Activated naive CD4-positive, alpha-beta T cell treated with anti-CD3 and anti-CD28 coated beads for 36 hours (primary cell): ENCODE measurements around the gene ABHD15. TPM values are rescaled to one million over a fixed set of nuclear protein-coding genes. Genes with fewer than 3 reads are reported as not detected.

Source experiments
- CTCF ChIA-PET: fragments of 350-600 bp; sonication (Branson Sonifier 250); formaldehyde crosslinking; loops from one replicate; lab custom pipeline; 2021; ENCODE audit warnings: antibody characterized with exemption; lab: Charles Lee
- DNase-seq: peaks from one replicate; pipeline ENCODE4 v3.0.0-alpha.2; 2020
- H3K27ac Mint-ChIP-seq: one replicate; pipeline ENCODE4 v1.8.0; 2021; ENCODE audit warnings: mild to moderate bottlenecking, mixed read lengths
- H3K27me3 Mint-ChIP-seq: one replicate; pipeline ENCODE4 v1.8.0; 2021; ENCODE audit warnings: low read depth, mixed read lengths
- H3K36me3 Mint-ChIP-seq: one replicate; pipeline ENCODE4 v1.8.0; 2021; ENCODE audit warnings: low read depth, mixed read lengths
- H3K4me1 Mint-ChIP-seq: one replicate; pipeline ENCODE4 v1.8.0; 2021; ENCODE audit warnings: low read depth, mixed read lengths
- H3K4me3 Mint-ChIP-seq: one replicate; pipeline ENCODE4 v1.8.0; 2021; ENCODE audit warnings: mild to moderate bottlenecking, moderate library complexity, mixed read lengths
- H3K9me3 Mint-ChIP-seq: one replicate; pipeline ENCODE4 v1.8.0; 2021; ENCODE audit warnings: mixed read lengths
- intact Hi-C: fragments of 100-400 bp; cut with micrococcal nuclease; formaldehyde crosslinking; loops from one replicate; pipeline ENCODE4 v1.15.1; 2023
- total RNA-seq, 2 experiments: library from RNA; stranded (reverse); gene quantifications; one replicate each; pipeline ENCODE4 v1.2.3, GENCODE V29; 2021

The ABHD15 gene
- total RNA-seq, 2 experiments from 2014 or later = 3.7 to 4.0 TPM

DNA sequence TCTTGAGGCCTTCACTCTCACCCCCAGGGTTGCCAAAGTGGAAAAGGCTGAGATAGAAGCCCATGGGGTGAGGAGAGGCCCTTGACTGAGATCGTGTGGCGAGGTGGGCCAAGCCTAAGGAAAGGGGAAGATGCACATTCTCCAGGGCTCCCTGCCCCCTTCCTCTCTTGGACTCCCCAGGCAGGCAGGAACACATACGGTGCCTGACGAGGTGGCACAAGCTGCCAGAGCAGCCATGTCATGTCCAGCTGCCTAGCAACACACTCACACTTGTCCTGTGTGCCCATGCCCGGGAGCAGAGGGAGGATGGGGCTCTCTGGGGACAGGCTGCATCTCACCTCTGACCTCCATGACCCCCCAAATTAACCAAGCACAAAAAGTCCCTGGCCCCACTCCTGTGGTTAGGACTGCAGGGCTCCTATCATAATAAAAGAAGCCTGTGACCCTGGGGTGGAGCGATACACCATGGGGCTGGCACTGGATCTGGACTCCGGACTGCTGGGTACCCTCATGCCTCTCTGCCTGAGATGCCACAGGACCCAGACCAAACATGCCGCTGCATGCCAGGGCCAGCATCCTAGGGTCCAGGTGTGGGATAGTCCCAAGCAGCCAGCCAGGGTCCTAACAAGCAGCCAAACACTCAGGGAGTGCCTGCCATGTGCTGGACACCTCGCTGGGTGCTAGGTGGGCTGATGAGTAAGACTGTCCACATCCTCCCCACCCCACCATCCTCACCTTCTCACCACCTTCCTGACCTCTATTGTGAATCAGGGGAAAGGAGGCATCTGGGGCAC lies 20.0 kb upstream of the ABHD15 start:
- intact Hi-C loops = no loop called here
- H3K27me3 Mint-ChIP-seq = no peaks in the 10 kb centered on the region
- H3K4me3 Mint-ChIP-seq = peak overlapping the region; percentile 93
- H3K9me3 Mint-ChIP-seq = no peaks in the 10 kb centered on the region
- peaks cover 8% of the 10 kb centered on the region for H3K36me3 Mint-ChIP-seq
- DNase-seq = no peak
- peak overlapping the region; percentile 77 for H3K27ac Mint-ChIP-seq
- CTCF ChIA-PET = interaction anchor here (0.5 to 3.3 kb wide), 6 partner anchors 13 to 412 kb away, joined by 3 to 16 read pairs (median 6); no protein-coding TSS in a partner anchor
- H3K4me1 Mint-ChIP-seq = peaks cover 58% of the 10 kb centered on the region

DNA sequence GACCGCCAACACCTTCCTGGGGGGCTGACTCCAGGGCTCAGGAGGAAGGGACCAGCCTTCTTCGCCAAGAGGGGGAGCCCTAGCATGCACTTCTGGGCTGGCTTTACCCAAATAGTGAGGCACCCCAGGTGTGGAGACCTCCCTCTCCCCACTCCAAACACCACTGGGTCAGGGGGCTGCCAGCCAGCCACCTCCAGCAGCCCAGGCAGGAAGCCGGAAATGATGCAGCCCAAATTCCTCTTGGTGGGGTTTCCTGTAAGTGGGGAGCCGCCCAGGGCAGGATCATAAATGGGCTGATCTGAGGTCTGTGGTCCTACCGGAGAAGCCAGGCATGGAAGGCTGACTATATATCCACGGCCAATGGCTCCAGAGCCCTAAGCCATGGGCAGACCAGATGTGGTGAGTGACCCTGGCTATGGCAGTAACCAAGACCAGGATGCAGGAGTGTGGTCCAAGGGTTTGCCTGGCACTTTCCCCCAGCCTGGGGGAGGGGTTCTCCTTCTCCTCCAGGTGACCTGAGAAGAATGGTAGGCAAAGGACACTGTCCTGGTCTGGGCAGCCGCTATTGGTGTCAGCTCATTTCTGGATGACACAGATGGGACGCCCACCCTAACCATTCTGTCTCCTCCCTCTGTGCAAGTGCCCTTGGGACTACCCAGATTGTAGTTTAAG lies 18.4 kb upstream of the ABHD15 start:
- peaks cover 54% of the 10 kb centered on the region for H3K4me1 Mint-ChIP-seq
- H3K4me3 Mint-ChIP-seq = peak overlapping the region; percentile 56
- CTCF ChIA-PET = interaction anchor here (0.7 to 1.8 kb wide), 3 partner anchors 28 to 32 kb away, joined by 3 to 7 read pairs (median 5); no protein-coding TSS in a partner anchor
- DNase-seq = peak; percentile 54
- peaks cover 2% of the 10 kb centered on the region for H3K9me3 Mint-ChIP-seq
- intact Hi-C loops = no loop called here
- peak overlapping the region; percentile 77 for H3K27ac Mint-ChIP-seq
- peaks cover 15% of the 10 kb centered on the region for H3K36me3 Mint-ChIP-seq
- no peaks in the 10 kb centered on the region for H3K27me3 Mint-ChIP-seq

DNA sequence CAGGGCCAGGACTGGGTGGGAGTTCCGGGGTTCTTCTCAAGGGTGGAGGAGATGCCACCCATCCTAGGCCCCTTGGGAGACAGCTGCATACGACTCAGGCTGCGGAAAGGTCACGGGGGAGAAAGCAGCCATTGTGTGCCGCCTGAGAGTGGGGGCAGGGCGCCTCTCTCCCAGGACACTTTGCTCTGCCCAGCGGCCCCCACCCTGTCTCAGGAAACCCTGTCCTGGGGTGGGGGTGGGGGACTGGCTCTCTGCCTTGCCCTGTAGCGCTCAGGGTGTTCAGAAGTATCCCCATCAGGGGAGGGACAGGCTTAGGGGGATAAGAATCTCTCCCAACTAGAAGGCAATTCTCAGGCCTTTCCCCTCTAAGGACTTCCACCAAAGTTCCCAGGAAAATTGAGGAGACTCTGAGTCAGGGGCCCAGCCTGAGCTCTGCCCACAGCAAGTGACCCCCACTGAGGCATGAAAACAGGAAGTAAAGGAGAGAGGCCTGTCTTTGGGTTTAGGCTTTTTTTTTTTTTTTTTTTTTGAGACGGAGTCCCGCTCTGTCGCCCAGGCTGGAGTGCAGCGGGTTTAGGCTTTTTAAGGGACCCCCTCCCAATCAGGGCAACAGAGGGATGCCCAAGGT lies 17.7 kb upstream of the ABHD15 start:
- CTCF ChIA-PET = interaction anchor here (1.2 to 1.5 kb wide), 3 partner anchors 9 to 33 kb away, joined by 4 to 9 read pairs (median 6); no protein-coding TSS in a partner anchor
- intact Hi-C loops = no loop called here
- H3K9me3 Mint-ChIP-seq = peaks cover 2% of the 10 kb centered on the region
- H3K36me3 Mint-ChIP-seq = peaks cover 20% of the 10 kb centered on the region
- H3K4me3 Mint-ChIP-seq = no peak overlapping the region
- no peaks in the 10 kb centered on the region for H3K27me3 Mint-ChIP-seq
- H3K27ac Mint-ChIP-seq = peak overlapping the region; percentile 77
- peaks cover 54% of the 10 kb centered on the region for H3K4me1 Mint-ChIP-seq
- no peak for DNase-seq

DNA sequence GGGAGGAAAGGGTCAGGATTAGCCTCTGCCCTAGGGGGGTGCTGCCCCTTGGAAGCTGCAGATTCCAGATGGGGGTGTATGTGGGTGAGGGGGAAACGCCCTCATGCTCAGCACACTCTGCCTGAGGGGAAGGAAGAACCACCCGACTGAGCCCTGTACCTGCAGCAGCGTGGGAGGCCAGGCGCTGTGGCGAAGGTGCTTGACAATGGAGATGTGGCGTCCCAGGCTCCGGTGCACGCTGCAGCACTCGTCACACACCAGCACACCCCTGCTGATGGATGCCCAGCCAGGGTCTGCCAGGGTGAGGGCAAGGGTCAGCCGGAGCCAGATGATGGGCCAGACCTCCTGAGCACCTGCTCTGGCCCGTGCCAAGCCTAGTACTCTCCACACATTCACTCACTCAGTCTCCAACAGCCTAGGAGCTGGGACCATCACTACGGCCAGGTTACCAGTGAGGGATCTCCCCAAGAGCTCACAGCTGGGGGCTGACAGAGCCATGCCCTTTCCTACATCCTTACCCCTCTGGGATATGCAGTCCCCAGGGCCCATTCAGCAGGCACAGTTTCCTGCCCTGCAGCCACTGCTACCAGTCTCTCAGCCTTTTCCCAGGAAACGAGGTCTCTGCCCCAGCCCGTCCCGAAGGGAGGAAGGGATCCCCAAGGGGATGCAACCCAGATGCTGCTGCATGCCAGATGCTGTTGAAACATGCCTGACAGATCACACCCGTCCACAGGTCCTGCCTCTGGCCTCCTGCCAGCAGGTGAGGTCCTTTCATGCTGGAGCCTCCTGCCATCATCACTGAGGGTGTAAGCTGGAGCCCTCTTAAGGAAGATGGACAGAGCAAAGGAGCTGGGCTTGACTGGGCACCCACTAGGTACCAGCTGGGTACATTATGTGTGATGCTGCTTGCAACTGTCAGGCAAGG lies 16.7 kb upstream of the ABHD15 start:
- H3K9me3 Mint-ChIP-seq = peaks cover 2% of the 10 kb centered on the region
- intact Hi-C loops = no loop called here
- peaks cover 54% of the 10 kb centered on the region for H3K4me1 Mint-ChIP-seq
- no peak for DNase-seq
- no peaks in the 10 kb centered on the region for H3K27me3 Mint-ChIP-seq
- peak overlapping the region; percentile 43 for H3K27ac Mint-ChIP-seq
- no peak overlapping the region for H3K4me3 Mint-ChIP-seq
- peaks cover 20% of the 10 kb centered on the region for H3K36me3 Mint-ChIP-seq
- CTCF ChIA-PET = interaction anchor here (1.2 to 1.5 kb wide), 3 partner anchors 8 to 34 kb away, joined by 4 to 9 read pairs (median 6); no protein-coding TSS in a partner anchor

DNA sequence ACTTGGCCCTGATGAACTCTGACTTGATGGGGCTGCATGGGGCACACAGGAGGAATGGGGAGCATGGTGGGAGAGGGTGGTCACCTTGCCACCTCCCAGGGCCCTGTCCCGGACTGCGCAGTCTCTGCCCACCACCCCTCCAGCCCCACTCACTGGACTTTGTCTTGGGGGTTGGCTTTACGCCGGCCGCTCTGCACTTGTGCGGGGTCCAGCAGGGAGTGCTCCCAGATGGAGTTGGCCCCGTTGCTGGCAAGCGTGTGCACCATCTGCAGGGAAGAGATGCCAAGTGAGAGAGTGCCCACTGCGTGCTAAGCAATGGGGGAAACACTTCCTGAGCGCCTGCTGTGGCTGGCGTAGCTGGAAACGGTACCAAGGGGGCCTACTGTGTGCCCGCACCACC lies 15.9 kb upstream of the ABHD15 start:
- no peak overlapping the region for H3K4me3 Mint-ChIP-seq
- CTCF ChIA-PET = interaction anchor here (1.5 to 7.7 kb wide), 3 partner anchors 10 to 34 kb away, joined by 9 to 56 read pairs (median 29); partner anchors contain the start of gene ANKRD13B
- no peaks in the 10 kb centered on the region for H3K27me3 Mint-ChIP-seq
- DNase-seq = no peak
- peaks cover 23% of the 10 kb centered on the region for H3K36me3 Mint-ChIP-seq
- H3K9me3 Mint-ChIP-seq = peaks cover 2% of the 10 kb centered on the region
- H3K27ac Mint-ChIP-seq = no peak overlapping the region
- intact Hi-C loops = no loop called here
- H3K4me1 Mint-ChIP-seq = peaks cover 49% of the 10 kb centered on the region

DNA sequence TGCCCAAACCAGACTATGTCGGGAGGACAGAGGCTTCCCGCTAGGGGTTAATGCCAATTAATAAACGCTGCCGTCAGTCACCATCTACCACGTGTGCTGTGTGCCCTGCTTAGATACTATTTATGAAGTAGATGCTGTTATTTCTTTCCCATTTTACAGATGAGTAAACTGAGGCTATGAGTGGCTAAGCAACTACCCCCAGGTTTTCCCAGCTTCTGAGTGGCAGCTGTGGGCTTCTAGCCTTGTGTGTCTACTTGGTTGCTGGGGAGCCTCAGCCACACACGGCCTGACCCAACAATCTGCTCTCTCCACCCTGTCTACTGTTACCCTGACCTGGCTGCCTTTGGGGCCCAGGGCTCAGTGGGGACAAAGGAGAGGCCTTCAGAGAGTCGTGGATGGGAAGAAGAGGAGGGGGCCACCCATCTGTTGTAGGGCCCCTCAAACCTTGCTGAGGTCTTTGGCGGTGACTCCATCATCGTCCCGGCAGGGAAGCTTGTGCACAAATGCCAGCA lies 15.5 kb upstream of the ABHD15 start:
- no peak overlapping the region for H3K4me3 Mint-ChIP-seq
- DNase-seq = no peak
- peaks cover 44% of the 10 kb centered on the region for H3K4me1 Mint-ChIP-seq
- intact Hi-C loops = no loop called here
- H3K27ac Mint-ChIP-seq = peak overlapping the region; percentile 21
- H3K36me3 Mint-ChIP-seq = peaks cover 26% of the 10 kb centered on the region
- CTCF ChIA-PET = interaction anchor here (1.0 to 7.7 kb wide), 5 partner anchors 9 to 439 kb away, joined by 3 to 56 read pairs (median 28); partner anchors contain the start of gene ANKRD13B
- no peaks in the 10 kb centered on the region for H3K27me3 Mint-ChIP-seq
- peaks cover 2% of the 10 kb centered on the region for H3K9me3 Mint-ChIP-seq

DNA sequence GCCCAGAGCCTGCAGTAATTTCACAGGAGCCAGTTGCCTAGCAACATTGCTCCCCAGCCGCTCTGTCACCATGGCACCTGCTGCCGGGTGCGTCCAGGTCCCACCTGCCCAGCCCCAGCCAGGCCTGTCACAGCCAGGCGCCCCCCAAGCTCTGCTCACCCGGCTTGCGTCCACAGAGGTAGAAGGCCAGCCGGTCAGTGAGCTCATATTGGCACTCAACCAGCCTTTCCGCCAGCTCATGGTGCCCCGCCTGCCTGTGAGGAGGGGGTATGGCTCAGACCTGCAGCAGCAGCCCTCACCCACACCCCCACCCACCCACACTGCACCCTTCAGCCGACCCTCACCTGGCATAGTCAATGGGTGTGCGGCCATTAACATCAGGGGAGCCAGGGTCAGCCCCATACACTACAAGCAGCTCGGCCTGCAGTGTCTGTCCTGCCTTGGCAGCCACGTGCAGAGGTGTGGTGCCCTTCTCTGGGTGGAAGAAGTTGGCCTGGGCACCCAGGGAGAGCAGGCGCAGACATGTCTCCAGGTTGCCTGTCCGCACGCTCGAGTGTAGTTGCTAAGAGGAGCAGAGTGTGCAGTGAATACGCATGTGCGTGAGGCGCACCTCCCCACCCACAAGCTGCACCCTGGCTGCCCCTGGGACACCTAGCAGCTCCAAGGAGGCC lies 14.9 kb upstream of the ABHD15 start:
- CTCF ChIA-PET = interaction anchor here (1.0 to 7.7 kb wide), 9 partner anchors 9 to 438 kb away, joined by 3 to 56 read pairs (median 6); partner anchors contain the start of gene ANKRD13B
- Mint-ChIP-seq H3K9me3 (peaks cover 2% of the 10 kb centered on the region), H3K27me3 (no peaks in the 10 kb centered on the region), H3K4me1 (peaks cover 38% of the 10 kb centered on the region), H3K27ac (no peak overlapping the region), H3K36me3 (peaks cover 26% of the 10 kb centered on the region), H3K4me3 (no peak overlapping the region)
- intact Hi-C loops = no loop called here
- DNase-seq = no peak

DNA sequence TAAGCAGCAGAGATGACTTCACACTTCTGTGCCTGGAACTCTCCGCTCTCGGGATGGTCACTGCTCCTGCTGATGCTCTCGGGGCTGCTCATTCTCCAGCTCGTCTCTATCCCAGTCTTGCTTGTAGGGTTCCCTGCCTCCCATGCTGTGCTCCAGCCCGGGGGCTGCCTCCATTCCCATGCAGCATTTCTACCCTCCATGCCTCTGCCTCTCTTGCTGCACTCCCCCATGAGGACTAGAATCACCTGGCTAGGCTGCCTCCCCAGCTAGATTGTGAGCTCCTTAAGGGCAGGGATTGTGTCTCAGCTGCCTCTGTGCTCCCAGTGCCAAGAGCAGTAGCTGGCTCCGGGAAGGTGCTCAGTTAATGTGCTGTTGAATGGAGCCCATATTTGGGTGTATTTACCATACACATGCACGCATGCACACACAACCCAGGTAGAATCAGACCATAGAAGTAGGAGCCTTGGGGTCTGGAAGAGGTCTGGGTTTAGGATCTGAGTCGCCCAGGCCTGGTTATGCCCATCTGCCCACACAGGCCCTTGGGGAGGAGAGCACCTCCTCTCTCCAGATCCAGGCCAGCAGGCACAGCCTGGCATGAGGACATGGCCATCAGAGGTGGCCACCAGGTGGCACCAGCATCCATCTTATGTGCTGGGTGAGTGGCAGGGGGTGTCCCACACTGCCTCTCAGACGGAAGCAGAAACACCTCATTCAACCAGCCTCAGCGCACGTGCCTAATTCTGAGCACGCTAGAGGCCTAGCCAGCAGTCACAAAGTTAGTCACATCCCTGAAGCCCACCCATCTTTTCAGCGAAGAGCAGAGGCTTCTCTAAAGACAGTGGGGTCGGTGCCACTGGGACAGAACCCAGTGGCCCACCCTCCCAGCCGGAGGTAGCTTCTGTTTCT lies 13.3 kb upstream of the ABHD15 start:
- peak; percentile 96 for DNase-seq
- CTCF ChIA-PET = interaction anchor here (0.6 to 7.7 kb wide), 16 partner anchors 8 to 351 kb away, joined by 3 to 56 read pairs (median 3); partner anchors contain the start of genes ANKRD13B and TP53I13
- intact Hi-C loops = loop anchor here (1.0 kb wide), 7 partner anchors 11 to 513 kb away; partner anchors contain the start of gene SSH2
- H3K9me3 Mint-ChIP-seq = peaks cover 2% of the 10 kb centered on the region
- H3K4me1 Mint-ChIP-seq = peaks cover 24% of the 10 kb centered on the region
- H3K4me3 Mint-ChIP-seq = no peak overlapping the region
- peaks cover 26% of the 10 kb centered on the region for H3K36me3 Mint-ChIP-seq
- H3K27ac Mint-ChIP-seq = peak overlapping the region; percentile 77
- no peaks in the 10 kb centered on the region for H3K27me3 Mint-ChIP-seq

DNA sequence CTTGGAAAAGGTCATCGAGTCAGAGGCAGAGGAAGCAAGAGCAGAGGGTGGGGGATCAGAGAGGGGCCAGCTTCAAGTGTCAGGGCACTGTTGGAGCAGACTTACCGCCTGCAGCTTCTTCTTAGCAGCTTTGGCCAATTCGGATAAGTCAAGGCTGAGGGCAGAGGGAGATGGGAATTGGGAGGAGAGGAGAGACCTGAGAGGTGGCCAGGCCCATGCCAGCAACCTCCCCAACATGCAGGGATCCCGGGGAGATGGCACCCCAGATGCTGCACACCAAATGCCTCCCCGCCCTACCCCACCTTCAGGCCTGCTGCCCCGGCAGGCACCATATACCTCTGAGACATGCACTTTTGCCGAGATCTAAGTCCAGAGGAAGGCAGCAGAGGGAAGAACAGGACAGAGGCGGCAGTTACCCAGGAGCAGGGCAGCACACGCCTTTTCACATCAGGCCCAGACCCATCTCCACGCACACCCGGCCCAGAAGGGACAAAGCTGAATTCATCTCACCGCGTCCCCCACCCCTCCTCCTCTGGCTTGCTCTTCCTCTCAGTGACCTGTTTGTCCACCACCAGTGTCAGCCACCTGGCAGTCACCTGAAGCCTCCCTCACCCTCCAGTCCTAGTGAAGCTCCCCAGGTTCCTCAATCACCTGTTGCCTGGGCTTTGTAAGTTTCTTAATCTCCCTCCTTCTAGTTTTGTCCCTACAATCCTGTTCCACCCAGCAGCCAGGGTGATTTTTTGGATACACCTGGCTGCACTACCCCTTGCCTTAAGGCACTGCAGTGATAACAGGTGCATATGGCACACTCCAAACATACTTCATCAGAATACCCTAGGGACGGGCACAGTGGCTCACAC lies 12.0 kb upstream of the ABHD15 start:
- H3K4me3 Mint-ChIP-seq = no peak overlapping the region
- H3K27ac Mint-ChIP-seq = no peak overlapping the region
- DNase-seq = no peak
- H3K27me3 Mint-ChIP-seq = no peaks in the 10 kb centered on the region
- H3K36me3 Mint-ChIP-seq = peaks cover 26% of the 10 kb centered on the region
- peaks cover 2% of the 10 kb centered on the region for H3K9me3 Mint-ChIP-seq
- H3K4me1 Mint-ChIP-seq = peaks cover 16% of the 10 kb centered on the region
- intact Hi-C loops = no loop called here
- CTCF ChIA-PET = interaction anchor here (0.6 to 7.7 kb wide), 11 partner anchors 9 to 633 kb away, joined by 3 to 56 read pairs (median 3); partner anchors contain the start of genes ANKRD13B and TP53I13
